Activated T-cell treated with anti-CD3 and anti-CD28 coated beads, Interleukin-2, amount 50 U/mL, for 48 hours (primary cell): Measurements from ENCODE around the gene FRMPD1.

Experiments used
- DNase-seq, 2 experiments: peaks; one replicate each; pipeline ENCODE4 v3.0.0-alpha.2; 2020

Gene FRMPD1

GRCh38 chr9:37683531-37684371 lies 33.0 kb downstream of the FRMPD1 start:
- no peak for DNase-seq

- DNase-seq, result no peak
Observed at GRCh38 chr9:37692622-37693221, 42.0 kb downstream of the FRMPD1 start.

- DNase-seq, result no peak
Observed at GRCh38 chr9:37693260-37693659, 42.5 kb downstream of the FRMPD1 start.

- DNase-seq, result no peak
Observed at GRCh38 chr9:37694355-37694754, 43.6 kb downstream of the FRMPD1 start.

GRCh38 chr9:37696528-37696927 lies 45.8 kb downstream of the FRMPD1 start:
- DNase-seq, result no peak

GRCh38 chr9:37700131-37700530 lies 49.4 kb downstream of the FRMPD1 start:
- no peak for DNase-seq

GRCh38 chr9:37700900-37701299 lies 50.1 kb downstream of the FRMPD1 start:
- no peak for DNase-seq

- DNase-seq, result no peak
Observed at GRCh38 chr9:37705787-37706186, 55.0 kb downstream of the FRMPD1 start.

GRCh38 chr9:37706290-37706689 lies 55.5 kb downstream of the FRMPD1 start:
- no peak for DNase-seq

- no peak for DNase-seq
Observed at GRCh38 chr9:37707748-37708147, 57.0 kb downstream of the FRMPD1 start.

GRCh38 chr9:37710046-37710445 lies 59.3 kb downstream of the FRMPD1 start:
- DNase-seq, result no peak

GRCh38 chr9:37715260-37715659 lies 64.5 kb downstream of the FRMPD1 start:
- no peak for DNase-seq

- no peak for DNase-seq
Observed at GRCh38 chr9:37715991-37716505, 65.3 kb downstream of the FRMPD1 start.

GRCh38 chr9:37719526-37719925 lies 68.8 kb downstream of the FRMPD1 start:
- no peak for DNase-seq

- DNase-seq, result no peak
Observed at GRCh38 chr9:37727013-37727412, 76.3 kb downstream of the FRMPD1 start.

- DNase-seq, result no peak
Observed at GRCh38 chr9:37729499-37729898, 78.7 kb downstream of the FRMPD1 start.

- DNase-seq, result no peak
Observed at GRCh38 chr9:37730256-37730655, 79.5 kb downstream of the FRMPD1 start.

- DNase-seq, result no peak
Observed at GRCh38 chr9:37730839-37731238, 80.1 kb downstream of the FRMPD1 start.

- DNase-seq, result no peak
Observed at GRCh38 chr9:37732086-37732741, 81.5 kb downstream of the FRMPD1 start.

- no peak for DNase-seq
Observed at GRCh38 chr9:37732952-37733351, 82.2 kb downstream of the FRMPD1 start.

GRCh38 chr9:37739222-37739621 lies 88.5 kb downstream of the FRMPD1 start:
- no peak for DNase-seq

- no peak for DNase-seq
Observed at GRCh38 chr9:37740128-37740527, 89.4 kb downstream of the FRMPD1 start.

GRCh38 chr9:37740631-37741328 lies 90.0 kb downstream of the FRMPD1 start:
- DNase-seq, result no peak
